Measurements from ENCODE around the gene LGR5.

GRCh38 chr12:71410844-71411243 lies 28.8 kb upstream of the LGR5 start:
- no peak for TF ChIP-seq USF2 (IDR thresholded peaks at IDR 0.05; ENCODE audit: low read depth, low read length)
- TF ChIP-seq POLR2A (IDR thresholded peaks at IDR 0.05; ENCODE audit: low read depth, low read length): no peak
- TF ChIP-seq CEBPB (IDR thresholded peaks at IDR 0.05; ENCODE audit: low read depth, low read length): no peak

Data from IMR-90 (cell line).